ENCODE measurements around the gene DNAH17.

Gene DNAH17

GRCh38 chr17:78376161-78376560 is 201.0 kb downstream of the DNAH17 start:
- TF ChIP-seq POLR2A (IDR thresholded peaks at IDR 0.05; ENCODE audit: low read depth, low read length): no peak
- no peak for DNase-seq (ENCODE audit: insufficient read length, low spot score)
- no peak for FAIRE-seq

GRCh38 chr17:78375401-78376151 is 201.6 kb downstream of the DNAH17 start:
- TF ChIP-seq POLR2A (IDR thresholded peaks at IDR 0.05; ENCODE audit: low read depth, low read length): no peak
- DNase-seq (ENCODE audit: insufficient read length, low spot score) (peak; percentile 77), FAIRE-seq (no peak)

GRCh38 chr17:78374631-78375274 is 202.4 kb downstream of the DNAH17 start:
- FAIRE-seq (no peak), DNase-seq (ENCODE audit: insufficient read length, low spot score) (no peak)
- TF ChIP-seq POLR2A (IDR thresholded peaks at IDR 0.05; ENCODE audit: low read depth, low read length): 0 out of 2 replicates have a peak, but pooled peaks have one; percentile 9

- no peak for TF ChIP-seq POLR2A (IDR thresholded peaks at IDR 0.05; ENCODE audit: low read depth, low read length)
- DNase-seq (ENCODE audit: insufficient read length, low spot score) (no peak), FAIRE-seq (no peak)
Measured at GRCh38 chr17:78374189-78374588, 203.0 kb downstream of the DNAH17 start.

Measured in H54 (cell line).